ENCODE results near the gene RPL37A.

- TF ChIP-seq CTCF (IDR thresholded peaks at IDR 0.05; ENCODE audit: low read length) (no peak), EZH2phosphoT487 (IDR thresholded peaks at IDR 0.05; ENCODE audit: low read length) (no peak), EZH2 (optimal IDR thresholded peaks at IDR 0.05; ENCODE audit: low read depth, low read length) (no peak)
Observed at GRCh38 chr2:216539791-216540241, 41.2 kb downstream of the RPL37A start.

Measured in MM.1S (cell line).